Neuronal stem cell (in vitro differentiated cells): ENCODE data around the gene LRP1.
A peak's percentile ranks its signal among the peaks of the same experiment; 100 is the strongest.

Experiments
- DNase-seq: peaks from one replicate; pipeline ENCODE4 v3.0.0-alpha.2; 2013; ENCODE audit warnings: low spot score
- H2AFZ ChIP-seq: one replicate; pipeline ENCODE4 v1.6.1; 2013; ENCODE audit warnings: mild to moderate bottlenecking, low read length, inconsistent platforms
- H2AK5ac ChIP-seq: 2 replicates; pipeline ENCODE4 v1.6.1; 2013; ENCODE audit warnings: low read depth, mild to moderate bottlenecking, inconsistent platforms, low read length, moderate library complexity, mixed read lengths
- H2BK120ac ChIP-seq: 2 replicates; pipeline ENCODE4 v1.6.1; 2013; ENCODE audit warnings: low read depth, mild to moderate bottlenecking, inconsistent platforms, low read length, moderate library complexity, mixed read lengths
- H2BK12ac ChIP-seq: one replicate; pipeline ENCODE4 v1.6.1; 2013; ENCODE audit warnings: low read length, inconsistent platforms
- H2BK15ac ChIP-seq: 2 replicates; pipeline ENCODE4 v1.6.1; 2013; ENCODE audit warnings: mild to moderate bottlenecking, low read length, inconsistent platforms, mixed read lengths
- H2BK5ac ChIP-seq: one replicate; pipeline ENCODE4 v1.6.1; 2013; ENCODE audit warnings: inconsistent platforms, mild to moderate bottlenecking, low read length, moderate library complexity
- H3K14ac ChIP-seq: one replicate; pipeline ENCODE4 v1.6.1; 2013; ENCODE audit warnings: low read length, inconsistent platforms
- H3K18ac ChIP-seq: 2 replicates; pipeline ENCODE4 v1.6.1; 2013; ENCODE audit warnings: low read length, inconsistent platforms
- H3K23ac ChIP-seq: 2 replicates; pipeline ENCODE4 v1.6.1; 2013; ENCODE audit warnings: low read depth, mild to moderate bottlenecking, mixed read lengths, low read length, inconsistent platforms; ENCODE audit not compliant: poor library complexity
- H3K27ac ChIP-seq: replicated peaks from 3 replicates; pipeline ENCODE4 v1.5.1; 2013; ENCODE audit warnings: low read length, inconsistent platforms
- H3K27me3 ChIP-seq, 3 experiments: 2 replicates each; pipeline ENCODE4 v1.6.1; 2013; ENCODE audit warnings: low read length in 3 of 3, mild to moderate bottlenecking in 2 of 3, inconsistent platforms in 1 of 3, low read depth in 1 of 3, mixed read lengths in 1 of 3, moderate library complexity in 1 of 3; ENCODE audit not compliant: control insufficient read depth in 3 of 3, insufficient read depth in 3 of 3
- H3K36me3 ChIP-seq, 2 donors: replicated peaks in 1 of 2; 2 replicates each; pipeline ENCODE4 v1.6.1; 2013; ENCODE audit warnings: low read length in 2 of 2; ENCODE audit not compliant: control insufficient read depth in 2 of 2, insufficient read depth in 2 of 2
- H3K4ac ChIP-seq: 2 replicates; pipeline ENCODE4 v1.6.1; 2013; ENCODE audit warnings: inconsistent platforms, mild to moderate bottlenecking, low read length, moderate library complexity
- H3K4me1 ChIP-seq, 2 donors: 1 replicate in 1 of 2; 2 replicates in 1 of 2; pipeline ENCODE4 v1.6.1; 2013; ENCODE audit warnings: low read length in 2 of 2, low read depth in 1 of 2; ENCODE audit not compliant: control insufficient read depth in 2 of 2, insufficient read depth in 1 of 2
- H3K4me2 ChIP-seq: one replicate; pipeline ENCODE4 v1.6.1; 2013; ENCODE audit warnings: mild to moderate bottlenecking, low read length, inconsistent platforms; ENCODE audit not compliant: insufficient read depth, poor library complexity, severe bottlenecking
- H3K4me3 ChIP-seq, 2 donors: 2 replicates each; pipeline ENCODE4 v1.5.1; 2013; ENCODE audit warnings: low read length in 2 of 2, mild to moderate bottlenecking in 2 of 2, inconsistent platforms in 1 of 2, moderate library complexity in 1 of 2
- H3K79me1 ChIP-seq: one replicate; pipeline ENCODE4 v1.6.1; 2013; ENCODE audit warnings: low read depth, mild to moderate bottlenecking, inconsistent platforms, low read length, moderate library complexity
- H3K9ac ChIP-seq: one replicate; pipeline ENCODE4 v1.6.1; 2013; ENCODE audit warnings: mild to moderate bottlenecking, low read depth, low read length, inconsistent platforms; ENCODE audit not compliant: poor library complexity
- H3K9me3 ChIP-seq, 2 donors: replicated peaks in 1 of 2; 2 replicates each; pipeline versions ENCODE3 to v1.6.1; 2013; ENCODE audit warnings: low read length in 2 of 2, mild to moderate bottlenecking in 2 of 2, inconsistent platforms in 1 of 2, low read depth in 1 of 2, mixed read lengths in 1 of 2, moderate library complexity in 1 of 2; ENCODE audit not compliant: control insufficient read depth in 2 of 2, insufficient read depth in 1 of 2
- H4K8ac ChIP-seq: one replicate; pipeline ENCODE4 v1.6.1; 2013; ENCODE audit warnings: low read depth, mild to moderate bottlenecking, inconsistent platforms, low read length, moderate library complexity
- H4K91ac ChIP-seq: one replicate; pipeline ENCODE4 v1.6.1; 2013; ENCODE audit warnings: low read length, low read depth, mild to moderate bottlenecking, inconsistent platforms; ENCODE audit not compliant: poor library complexity
- WGBS, 2 donors: extraction: QIAGEN DNeasy Blood & Tissue Kit; methylation state at CpG; one replicate each; pipeline ENCODE4 v1.1.7; 2013; ENCODE audit warnings: missing lambda C conversion rate in 2 of 2, mixed read lengths in 1 of 2; ENCODE audit not compliant: insufficient read length in 2 of 2, insufficient replicate concordance in 1 of 2; ENCODE audit errors: extremely low coverage in 2 of 2; 5-methylcytosine and 5-hydroxymethylcytosine counted together

LRP1 gene

DNA sequence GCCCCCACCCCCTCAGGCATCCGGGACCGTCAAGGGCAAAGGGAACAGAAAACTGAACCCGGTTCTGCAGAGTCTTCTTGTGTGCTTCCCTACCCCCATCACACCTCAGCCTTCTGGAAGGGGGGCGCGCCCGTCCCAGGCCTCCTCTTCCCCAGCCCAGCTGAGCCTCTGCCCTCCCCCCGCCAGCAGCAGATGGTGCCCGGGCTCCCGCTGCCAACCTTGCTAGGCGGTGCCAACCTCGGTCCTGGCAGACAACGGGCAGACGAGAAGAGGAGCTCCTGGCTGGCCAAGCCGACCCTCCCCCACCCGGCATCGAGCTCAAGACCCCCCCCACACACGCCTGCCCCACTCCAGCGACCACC, 114.0 kb downstream of the LRP1 start:
- Histone ChIP-seq H3K27ac (no peak overlapping the region), H3K18ac (peak overlapping the region; percentile 81), H3K14ac (no peak overlapping the region), H3K9ac (peak overlapping the region; percentile 63), H3K4me2 (peak overlapping the region; percentile 90), H3K27me3 (peaks cover 22 to 62% (median 36%) of the 10 kb centered on the region in 3 experiments), H2BK5ac (no peak overlapping the region), H2AFZ (no peak overlapping the region), H3K23ac (peak overlapping the region; percentile 89), H3K79me1 (peaks cover 2% of the 10 kb centered on the region), H3K4ac (peak overlapping the region; percentile 56), H3K4me3 (peak overlapping the region; percentile 13 to 78), H2BK15ac (no peak overlapping the region), H2AK5ac (no peak overlapping the region), H4K8ac (no peak overlapping the region), H3K4me1 (peaks cover 39 to 40% of the 10 kb centered on the region in 2 donors), H4K91ac (no peak overlapping the region), H2BK12ac (peak overlapping the region; percentile 49), H2BK120ac (no peak overlapping the region), H3K9me3 (no peaks in the 10 kb centered on the region), H3K36me3 (peaks cover 0 to 4% of the 10 kb centered on the region in 2 donors)
- WGBS, 2 donors: no CpG with 5 or more reads among the region's 18 CpGs
- no peak for DNase-seq

DNA sequence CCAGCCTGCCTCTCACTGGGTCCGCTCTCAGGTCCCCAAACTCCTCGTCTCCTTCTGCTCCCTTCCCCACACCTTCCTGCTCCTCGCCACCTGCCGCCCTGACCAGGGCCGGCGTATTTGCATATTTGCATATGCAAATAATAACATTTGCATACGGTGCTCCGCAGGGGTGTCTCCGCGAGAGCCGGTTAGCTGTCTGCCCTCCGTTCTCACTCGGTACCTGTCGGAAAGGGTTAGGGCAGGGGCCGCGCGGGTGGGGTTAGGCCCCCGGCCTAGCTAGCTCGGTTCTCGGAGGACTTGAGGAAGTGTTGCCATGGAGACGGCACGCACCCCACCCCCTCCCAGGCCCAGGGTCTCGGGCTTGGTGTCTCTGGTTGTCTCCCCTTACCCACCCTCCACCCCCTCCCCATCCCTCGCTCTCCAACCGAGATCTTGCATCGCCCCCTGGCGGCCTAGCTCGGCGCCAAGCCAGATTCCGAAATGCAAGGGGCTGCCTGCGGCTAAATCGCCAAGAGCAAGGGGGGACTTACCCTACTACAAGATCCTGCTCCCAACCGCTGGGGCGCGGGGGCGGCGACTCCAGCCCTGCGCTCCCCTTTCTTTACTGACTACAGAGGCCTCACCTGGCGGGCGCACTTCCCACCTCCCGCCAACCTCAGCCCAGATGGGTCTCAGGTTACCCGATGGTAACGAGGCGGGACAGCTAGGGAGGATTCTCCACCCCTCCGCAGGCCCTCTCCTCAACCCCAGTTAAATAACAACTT, 114.6 kb downstream of the LRP1 start:
- Histone ChIP-seq H3K18ac (peak overlapping the region; percentile 95), H3K9ac (peak overlapping the region; percentile 68), H2BK120ac (no peak overlapping the region), H4K8ac (no peak overlapping the region), H3K4me1 (peaks cover 35 to 36% of the 10 kb centered on the region in 2 donors), H3K79me1 (peaks cover 2% of the 10 kb centered on the region), H3K27ac (no peak overlapping the region), H3K14ac (no peak overlapping the region), H2BK5ac (peak overlapping the region; percentile 79), H2BK15ac (peak overlapping the region; percentile 44), H3K27me3 (peaks cover 22 to 56% (median 31%) of the 10 kb centered on the region in 3 experiments), H2AK5ac (no peak overlapping the region), H3K4me2 (peak overlapping the region; percentile 90), H3K23ac (peak overlapping the region; percentile 89), H3K4ac (no peak overlapping the region), H4K91ac (no peak overlapping the region), H2BK12ac (peak overlapping the region; percentile 53), H3K9me3 (no peaks in the 10 kb centered on the region), H2AFZ (no peak overlapping the region), H3K36me3 (peaks cover 0 to 4% of the 10 kb centered on the region in 2 donors), H3K4me3 (peak overlapping the region; percentile 13 to 78)
- DNase-seq: peak; percentile 85
- WGBS, 2 donors: no CpG with 5 or more reads among the region's 45 CpGs

DNA sequence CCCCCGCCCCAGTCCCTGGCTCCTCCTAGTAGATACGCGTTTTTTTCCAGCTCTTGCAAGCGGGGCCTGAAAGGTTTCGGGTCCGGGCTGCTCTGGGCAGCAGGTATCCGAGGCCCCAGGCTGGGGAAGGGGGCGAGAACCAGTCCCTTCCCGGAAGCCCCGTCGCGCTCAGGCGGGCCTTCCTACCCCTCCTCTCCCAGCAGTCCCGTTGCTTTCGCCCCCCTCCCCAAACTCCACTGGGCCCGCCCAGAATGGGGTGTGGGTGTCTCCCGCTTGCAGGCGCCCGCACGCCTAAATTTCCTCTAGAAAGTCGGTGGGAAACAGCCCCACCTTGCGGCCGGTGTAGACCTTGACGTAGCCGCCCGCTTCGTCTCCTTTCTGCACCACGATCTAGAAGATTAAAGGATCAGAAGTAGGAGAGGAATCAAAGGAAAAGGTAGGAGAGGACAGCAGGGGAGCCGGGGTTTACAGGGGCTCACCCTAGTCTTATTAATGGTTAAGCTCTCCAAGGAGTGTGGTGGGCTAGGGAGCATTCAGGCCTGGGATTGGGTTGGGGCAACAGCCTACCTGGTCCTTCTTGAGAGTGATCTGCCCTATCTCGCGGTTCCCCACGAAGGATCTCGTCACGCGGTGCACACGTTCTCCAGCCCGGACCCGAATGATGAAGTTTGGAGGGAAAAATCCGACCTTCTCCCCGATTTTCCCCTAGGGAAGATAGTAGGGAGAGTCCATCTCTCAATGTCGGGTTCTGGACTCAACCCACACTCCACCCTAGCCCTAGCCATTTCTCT, 115.4 kb downstream of the LRP1 start:
- H3K36me3 ChIP-seq: peaks cover 0 to 4% of the 10 kb centered on the region in 2 donors
- H2BK15ac ChIP-seq: peak overlapping the region; percentile 44
- H2AFZ ChIP-seq: no peak overlapping the region
- H2BK12ac ChIP-seq: no peak overlapping the region
- H3K27ac ChIP-seq: no peak overlapping the region
- no peak overlapping the region for H2BK5ac ChIP-seq
- WGBS, 2 donors: no CpG with 5 or more reads among the region's 41 CpGs
- no peak overlapping the region for H3K9ac ChIP-seq
- no peak overlapping the region for H3K14ac ChIP-seq
- peaks cover 29 to 32% of the 10 kb centered on the region in 2 donors for H3K4me1 ChIP-seq
- peak overlapping the region; percentile 25 for H2AK5ac ChIP-seq
- no peak overlapping the region for H4K8ac ChIP-seq
- H3K23ac ChIP-seq: peak overlapping the region; percentile 61
- peak overlapping the region; percentile 90 for H3K4me2 ChIP-seq
- H3K79me1 ChIP-seq: peaks cover 2% of the 10 kb centered on the region
- H3K18ac ChIP-seq: peak overlapping the region; percentile 81
- peak overlapping the region in 1 of 2 donors; percentile 71 for H3K4me3 ChIP-seq
- H3K27me3 ChIP-seq: peaks cover 22 to 48% (median 31%) of the 10 kb centered on the region in 3 experiments
- no peak overlapping the region for H4K91ac ChIP-seq
- H2BK120ac ChIP-seq: no peak overlapping the region
- H3K4ac ChIP-seq: no peak overlapping the region
- DNase-seq: no peak
- H3K9me3 ChIP-seq: no peaks in the 10 kb centered on the region

- H3K27ac ChIP-seq: no peak overlapping the region
- no peak overlapping the region for H2BK120ac ChIP-seq
- no peak overlapping the region for H3K18ac ChIP-seq
- no peak overlapping the region for H4K91ac ChIP-seq
- no peak overlapping the region for H4K8ac ChIP-seq
- no peak for DNase-seq
- peak overlapping the region; percentile 14 for H2BK15ac ChIP-seq
- no peak overlapping the region for H3K4me3 ChIP-seq
- peaks cover 26 to 28% of the 10 kb centered on the region in 2 donors for H3K4me1 ChIP-seq
- H3K4ac ChIP-seq: no peak overlapping the region
- H3K23ac ChIP-seq: no peak overlapping the region
- no peak overlapping the region for H2BK5ac ChIP-seq
- no peak overlapping the region for H3K14ac ChIP-seq
- peaks cover 2% of the 10 kb centered on the region for H3K79me1 ChIP-seq
- H3K9me3 ChIP-seq: no peaks in the 10 kb centered on the region
- no peak overlapping the region for H2AK5ac ChIP-seq
- peaks cover 22 to 44% (median 29%) of the 10 kb centered on the region in 3 experiments for H3K27me3 ChIP-seq
- H3K4me2 ChIP-seq: no peak overlapping the region
- peaks cover 0 to 4% of the 10 kb centered on the region in 2 donors for H3K36me3 ChIP-seq
- H2BK12ac ChIP-seq: no peak overlapping the region
- H3K9ac ChIP-seq: no peak overlapping the region
- no CpG with 5 or more reads among the region's 6 CpGs for WGBS, 2 donors
- H2AFZ ChIP-seq: no peak overlapping the region
Measured at GRCh38 chr12:57244312-57244696, 116.0 kb downstream of the LRP1 start.
